GM10248 (cell line): Measurements from ENCODE around the gene TNFSF15.

ENCODE experiments used
- CTCF ChIA-PET: fragments of 300-600 bp; sonication (Branson Sonifier 250); formaldehyde crosslinking; extraction: SDS; loops from one replicate; lab custom pipeline; 2021; ENCODE audit warnings: antibody characterized with exemption; lab: Yijun Ruan, JAX
- POLR2A ChIA-PET: fragments of 350-650 bp; sonication (Branson Sonifier 250); formaldehyde crosslinking; extraction: SDS; loops from one replicate; lab custom pipeline; 2020; ENCODE audit warnings: antibody characterized with exemption; lab: Yijun Ruan, JAX
- DNase-seq: peaks from one replicate; pipeline ENCODE4 v3.0.0; 2012; ENCODE audit errors: extremely low spot score
- CTCF ChIP-seq: IDR thresholded peaks from 2 replicates; pipeline ENCODE4 v1.5.1; 2012; ENCODE audit warnings: mild to moderate bottlenecking, low read depth; ENCODE audit errors: extremely low read depth, missing control alignments, control extremely low read depth

Gene TNFSF15

GRCh38 chr9:114798101-114798500, 7.7 kb downstream of the TNFSF15 start:
- CTCF ChIA-PET, result no interaction called here
- POLR2A ChIA-PET, result no interaction called here
- TF ChIP-seq CTCF, result no peak

GRCh38 chr9:114792396-114792795, 13.4 kb downstream of the TNFSF15 start:
- no peak for TF ChIP-seq CTCF
- POLR2A ChIA-PET, result no interaction called here
- DNase-seq, result no peak
- CTCF ChIA-PET, result no interaction called here

More at GRCh38 chr9:114798101-114798500, 7.7 kb downstream of the TNFSF15 start:
- no peak for DNase-seq

GRCh38 chr9:114791736-114792135, 14.1 kb downstream of the TNFSF15 start:
- CTCF ChIA-PET, result no interaction called here
- TF ChIP-seq CTCF, result no peak

GRCh38 chr9:114791312-114791711, 14.5 kb downstream of the TNFSF15 start:
- no peak for DNase-seq
- POLR2A ChIA-PET, result no interaction called here
- no peak for TF ChIP-seq CTCF
- CTCF ChIA-PET, result interaction anchor here (1.2 kb wide), 1 partner anchor 110 kb away, joined by 3 read pairs; no protein-coding TSS in a partner anchor

More at GRCh38 chr9:114791736-114792135, 14.1 kb downstream of the TNFSF15 start:
- no peak for DNase-seq
- POLR2A ChIA-PET, result no interaction called here

GRCh38 chr9:114790521-114790920, 15.3 kb downstream of the TNFSF15 start:
- DNase-seq, result no peak
- POLR2A ChIA-PET, result no interaction called here
- no peak for TF ChIP-seq CTCF
- CTCF ChIA-PET, result interaction anchor here (0.7 to 1.6 kb wide), 5 partner anchors 9 to 1154 kb away, joined by 3 to 7 read pairs (median 3); no protein-coding TSS in a partner anchor

- TF ChIP-seq CTCF, result no peak
- ChIA-PET CTCF (no interaction called here), POLR2A (no interaction called here)
- DNase-seq, result no peak
Measured at GRCh38 chr9:114789006-114789405, 16.8 kb downstream of the TNFSF15 start.
